VCaP (cell line): ENCODE results near the gene RTCB.

Experiments used
- H3K27ac ChIP-seq: fragments of 450-650 bp; 2 replicates; pipeline ENCODE4 v1.5.1; 2017
- TF ChIP-seq, protein P1 (sequence below): fragments of 450-650 bp; conservative IDR thresholded peaks from 2 replicates; pipeline ENCODE4 v1.5.1; 2017; ENCODE audit warnings: mild to moderate bottlenecking, moderate library complexity

RTCB gene

DNA sequence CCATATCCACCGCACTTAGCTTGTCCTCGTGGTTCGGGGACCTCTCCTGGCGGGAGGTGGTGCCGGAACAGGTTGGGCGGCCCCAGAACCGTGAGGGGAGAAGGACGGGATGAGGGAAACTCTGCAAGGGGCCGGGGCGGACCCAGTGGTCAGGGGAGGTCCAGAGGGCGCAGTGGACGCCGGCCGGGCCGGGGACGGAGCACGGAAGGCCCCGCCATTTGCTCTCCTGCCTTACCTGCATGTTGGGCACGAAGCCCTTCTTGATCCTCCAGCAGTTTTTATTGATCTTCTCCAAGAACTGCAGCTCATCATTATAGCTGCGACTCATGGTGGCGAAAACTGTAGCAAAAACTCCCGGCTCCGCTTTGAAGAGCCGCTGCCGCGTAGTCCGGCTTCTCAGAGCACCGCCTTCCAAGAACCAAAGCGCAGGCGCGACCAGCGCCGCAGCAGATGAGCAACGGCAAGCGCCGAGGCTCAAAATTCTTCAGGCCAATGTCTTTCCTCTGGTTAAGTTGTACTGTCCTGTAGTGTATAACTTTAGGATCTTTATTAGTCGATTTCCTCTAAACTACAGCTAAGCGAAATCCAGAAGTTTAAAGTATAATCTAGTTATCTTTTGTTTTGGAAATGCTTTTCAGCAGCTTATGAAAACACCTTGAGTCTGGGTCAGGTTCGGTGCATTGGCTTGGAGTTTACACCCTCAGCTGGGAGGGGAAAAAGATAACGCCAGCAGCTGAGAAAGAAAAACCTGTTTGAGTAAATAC is at the start of gene RTCB:
Gene RTCB, minus strand, starts transcription at position 419 of the 764 bp plus-strand sequence. Its CDS starts 91 bp downstream, at position 328.
- TF ChIP-seq, protein P1, sequence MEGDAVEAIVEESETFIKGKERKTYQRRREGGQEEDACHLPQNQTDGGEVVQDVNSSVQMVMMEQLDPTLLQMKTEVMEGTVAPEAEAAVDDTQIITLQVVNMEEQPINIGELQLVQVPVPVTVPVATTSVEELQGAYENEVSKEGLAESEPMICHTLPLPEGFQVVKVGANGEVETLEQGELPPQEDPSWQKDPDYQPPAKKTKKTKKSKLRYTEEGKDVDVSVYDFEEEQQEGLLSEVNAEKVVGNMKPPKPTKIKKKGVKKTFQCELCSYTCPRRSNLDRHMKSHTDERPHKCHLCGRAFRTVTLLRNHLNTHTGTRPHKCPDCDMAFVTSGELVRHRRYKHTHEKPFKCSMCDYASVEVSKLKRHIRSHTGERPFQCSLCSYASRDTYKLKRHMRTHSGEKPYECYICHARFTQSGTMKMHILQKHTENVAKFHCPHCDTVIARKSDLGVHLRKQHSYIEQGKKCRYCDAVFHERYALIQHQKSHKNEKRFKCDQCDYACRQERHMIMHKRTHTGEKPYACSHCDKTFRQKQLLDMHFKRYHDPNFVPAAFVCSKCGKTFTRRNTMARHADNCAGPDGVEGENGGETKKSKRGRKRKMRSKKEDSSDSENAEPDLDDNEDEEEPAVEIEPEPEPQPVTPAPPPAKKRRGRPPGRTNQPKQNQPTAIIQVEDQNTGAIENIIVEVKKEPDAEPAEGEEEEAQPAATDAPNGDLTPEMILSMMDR, result no peak; the same call in 1 of the 2 replicates
- peak within 1 kb of the TSS; percentile 79 for H3K27ac ChIP-seq

DNA sequence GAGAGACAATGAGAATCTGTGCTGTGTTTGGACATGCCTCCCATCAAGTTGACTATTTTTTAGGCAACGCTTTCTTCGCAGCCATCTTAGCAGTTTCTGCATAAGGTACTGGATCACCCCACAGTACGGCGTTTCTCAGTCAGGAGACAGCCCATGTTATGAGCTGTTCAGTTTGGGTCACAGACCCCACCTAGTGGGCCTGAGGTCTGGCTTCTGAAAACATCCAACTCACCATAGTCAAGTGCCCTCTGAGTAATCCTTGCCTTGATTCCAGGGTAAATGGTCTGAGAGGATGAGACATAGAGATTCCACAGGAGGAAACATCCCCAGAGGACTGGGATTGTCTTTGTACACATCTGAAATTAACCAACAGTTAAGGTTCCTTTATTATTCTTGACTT is 45.0 kb upstream of the RTCB start:
- TF ChIP-seq, protein P1, result no peak

GRCh38 chr22:32448980-32449379 is 36.9 kb upstream of the RTCB start:
- H3K27ac ChIP-seq, result no peak overlapping the region
- TF ChIP-seq, protein P1, result no peak

More for the DNA sequence above, 45.0 kb upstream of the RTCB start:
- H3K27ac ChIP-seq, result no peak overlapping the region

- H3K27ac ChIP-seq, result no peak overlapping the region
- TF ChIP-seq, protein P1, result no peak
Measured at GRCh38 chr22:32446321-32446720, 34.3 kb upstream of the RTCB start.

DNA sequence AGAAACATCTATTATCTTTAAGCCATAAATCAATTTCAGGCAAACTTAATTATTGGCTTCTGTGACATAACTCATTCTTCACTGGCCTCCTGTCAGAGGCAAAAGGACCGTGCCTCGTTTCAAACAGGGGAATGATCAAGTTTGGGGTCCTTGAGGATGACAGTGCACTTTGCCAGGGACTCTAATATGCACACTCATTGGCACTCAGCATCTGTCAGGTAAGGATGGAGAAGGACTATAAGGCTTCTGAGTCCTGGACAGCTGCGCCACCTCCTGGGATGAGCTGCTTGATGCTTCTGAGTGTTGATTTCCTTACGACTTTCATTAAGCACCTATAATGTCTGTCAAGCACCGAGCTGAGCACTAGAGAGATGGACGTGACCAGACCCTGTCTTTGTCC is 32.0 kb upstream of the RTCB start:
- TF ChIP-seq, protein P1, result peak; percentile 80
- H3K27ac ChIP-seq, result no peak overlapping the region

DNA sequence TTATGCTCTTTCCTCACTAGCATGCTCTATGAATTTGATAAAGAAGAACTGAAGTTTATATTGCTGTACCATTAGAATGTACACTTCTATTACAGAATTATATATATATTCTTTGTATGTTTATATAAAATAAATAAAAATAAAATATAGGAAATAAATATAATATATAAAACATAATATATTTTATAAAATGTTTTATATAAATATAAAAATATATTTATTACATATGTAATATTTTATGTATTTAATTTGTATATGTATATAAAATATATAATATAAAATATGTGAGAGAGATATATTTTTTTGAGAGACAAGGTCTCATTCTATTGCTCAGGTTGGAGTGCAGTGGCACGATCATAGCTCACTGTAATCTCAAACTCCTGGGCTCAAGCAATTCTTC is 18.3 kb upstream of the RTCB start:
- H3K27ac ChIP-seq, result no peak overlapping the region
- TF ChIP-seq, protein P1, result no peak

DNA sequence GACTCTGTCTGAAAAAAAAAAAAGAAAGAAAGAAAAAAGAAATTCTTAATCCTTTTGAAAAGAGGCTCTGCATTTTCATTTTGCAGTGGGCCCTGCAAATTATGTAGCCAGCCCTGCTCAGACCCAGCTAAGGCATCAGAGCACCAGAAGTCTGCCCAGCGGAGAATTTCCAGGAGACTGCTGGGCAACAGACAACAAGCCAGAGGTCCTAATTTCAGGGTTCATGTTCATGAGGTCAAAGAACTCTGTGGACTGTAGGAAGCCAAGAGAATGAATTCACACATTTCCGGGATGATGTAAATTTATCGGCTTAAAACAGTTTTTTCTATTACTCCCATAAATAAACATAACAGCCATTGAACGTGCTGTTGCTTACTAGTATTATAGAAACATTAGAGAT is 14.8 kb upstream of the RTCB start:
- H3K27ac ChIP-seq, result no peak overlapping the region
- TF ChIP-seq, protein P1, result no peak
